Stimulated activated CD4-positive, alpha-beta T cell treated with anti-CD3 and anti-CD28 coated beads, TNF-alpha, amount 100 ng/mL, for 1 hour (primary cell): ENCODE data around the gene SORBS2.

Experiments used
- DNase-seq, 3 donors: peaks; one replicate each; pipeline ENCODE4 v3.0.0-alpha.2; 2020; ENCODE audit warnings: low read depth in 3 of 3, low spot score in 1 of 3

Gene SORBS2

GRCh38 chr4:185648631-185649030 lies 163.4 kb downstream of the SORBS2 start:
- no peak for DNase-seq

GRCh38 chr4:185645403-185645802 lies 166.6 kb downstream of the SORBS2 start:
- DNase-seq, result no peak

- no peak for DNase-seq
Observed at GRCh38 chr4:185644408-185644807, 167.6 kb downstream of the SORBS2 start.

- DNase-seq, result no peak
Observed at GRCh38 chr4:185642907-185643306, 169.1 kb downstream of the SORBS2 start.

GRCh38 chr4:185640811-185641675 lies 171.0 kb downstream of the SORBS2 start:
- DNase-seq, result no peak

GRCh38 chr4:185638548-185639301 lies 173.3 kb downstream of the SORBS2 start:
- DNase-seq, result no peak

GRCh38 chr4:185638093-185638492 lies 173.9 kb downstream of the SORBS2 start:
- no peak for DNase-seq

GRCh38 chr4:185637163-185637875 lies 174.7 kb downstream of the SORBS2 start:
- DNase-seq, result no peak

- DNase-seq, result no peak
Observed at GRCh38 chr4:185634066-185634652, 177.8 kb downstream of the SORBS2 start.

- DNase-seq, result no peak
Observed at GRCh38 chr4:185626798-185627197, 185.2 kb downstream of the SORBS2 start.

- DNase-seq, result no peak
Observed at GRCh38 chr4:185625503-185625902, 186.5 kb downstream of the SORBS2 start.

GRCh38 chr4:185624259-185624589 lies 187.8 kb downstream of the SORBS2 start:
- DNase-seq, result no peak

GRCh38 chr4:185623444-185624258 lies 188.3 kb downstream of the SORBS2 start:
- DNase-seq, result no peak

- DNase-seq, result no peak
Observed at GRCh38 chr4:185608185-185608584, 203.8 kb downstream of the SORBS2 start.

GRCh38 chr4:185602397-185602796 lies 209.6 kb downstream of the SORBS2 start:
- no peak for DNase-seq

- no peak for DNase-seq
Observed at GRCh38 chr4:185600801-185601434, 211.1 kb downstream of the SORBS2 start.

GRCh38 chr4:185599553-185600243 lies 212.3 kb downstream of the SORBS2 start:
- no peak for DNase-seq

GRCh38 chr4:185598846-185599552 lies 213.0 kb downstream of the SORBS2 start:
- DNase-seq, result no peak
